Heart left ventricle (tissue), 13 donors: ENCODE measurements around the gene TNFRSF1B.

Source experiments
- POLR2A ChIP-seq, 2 donors: fragments of 450-650 bp; IDR thresholded peaks; one replicate each; pipeline ENCODE4 v1.6.1; 2017; ENCODE audit warnings: antibody characterized with exemption in 2 of 2, mild to moderate bottlenecking in 2 of 2, moderate library complexity in 2 of 2
- TF ChIP-seq, protein P1 (sequence below), 12 donors: fragments of 200-600 bp; sonication (generic) in 4 of 12; IDR thresholded peaks; one replicate each; pipeline versions ENCODE4 v1.5.0 to v1.8.0; 2018 to 2022; ENCODE audit warnings: antibody characterized with exemption in 12 of 12, mild to moderate bottlenecking in 5 of 12
- donor health status: ischemic (EF 13 %, LVEDD 7.1; RV severe dilation, severe dysfunction).
- donor health status: DM: no; HTN: yes; CAD: no.
- donor health status: DM: no; HTN: no; CAD: no.
- donor health status: ischemic (EF 25% LVEDD 6.9; RV normal size, moderate dysfunction).
- donor health status: ischemic (EF 25% LVEDD 5.7; RV mildly dilated, moderate dysfunction).
- donor health status: ischemic (EF 35%, LVEDD 5.7; RV mildly dilated, moderate dysfunction).
- donor health status: nonischemic (EF 11% LVEDD 7.7; RV severe dilation, severe dysfunction).
- donor health status: DM: yes; HTN: yes; CAD: no.
- donor health status: PGD.
- donor health status: ischemic (EF 29% LVEDD 5.4; RV normal size, mild dysfunction).
- donor health status: nonischemic (EF 23%, LVEDD 6.1; RV moderate dilation, normal function).

DNA sequence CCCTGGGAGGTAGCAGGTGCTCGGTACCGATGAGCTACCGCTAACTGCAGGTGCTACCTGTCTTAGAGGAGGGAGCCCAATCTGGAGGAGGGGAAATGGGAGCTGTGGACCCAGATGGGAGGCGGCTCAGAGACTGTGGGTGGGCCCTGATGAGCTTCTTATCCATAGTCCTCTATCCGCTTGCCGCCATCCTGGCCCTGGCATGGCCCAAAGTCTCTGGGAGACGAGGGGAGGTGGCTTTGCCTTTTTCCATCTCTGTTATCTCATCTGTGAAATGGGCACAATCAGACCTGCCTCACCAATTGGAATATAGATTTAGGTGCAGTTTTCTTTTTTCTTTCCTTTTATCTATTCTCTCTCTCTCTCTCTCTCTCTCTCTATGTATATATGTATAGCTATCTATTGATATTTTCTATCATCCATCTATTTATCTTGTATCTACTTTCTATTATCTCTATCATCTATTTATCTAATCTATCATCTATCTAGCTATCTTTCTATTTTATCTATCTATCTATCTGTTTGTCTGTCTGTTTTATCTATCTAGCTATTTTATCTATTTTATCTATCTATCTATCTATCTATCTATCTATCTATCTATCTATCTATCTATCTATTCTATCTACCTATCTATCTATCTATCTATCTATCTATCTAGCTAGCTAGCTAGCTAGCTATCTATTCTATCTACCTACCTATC is 16.5 kb downstream of the TNFRSF1B start:
- TF ChIP-seq, protein P1, sequence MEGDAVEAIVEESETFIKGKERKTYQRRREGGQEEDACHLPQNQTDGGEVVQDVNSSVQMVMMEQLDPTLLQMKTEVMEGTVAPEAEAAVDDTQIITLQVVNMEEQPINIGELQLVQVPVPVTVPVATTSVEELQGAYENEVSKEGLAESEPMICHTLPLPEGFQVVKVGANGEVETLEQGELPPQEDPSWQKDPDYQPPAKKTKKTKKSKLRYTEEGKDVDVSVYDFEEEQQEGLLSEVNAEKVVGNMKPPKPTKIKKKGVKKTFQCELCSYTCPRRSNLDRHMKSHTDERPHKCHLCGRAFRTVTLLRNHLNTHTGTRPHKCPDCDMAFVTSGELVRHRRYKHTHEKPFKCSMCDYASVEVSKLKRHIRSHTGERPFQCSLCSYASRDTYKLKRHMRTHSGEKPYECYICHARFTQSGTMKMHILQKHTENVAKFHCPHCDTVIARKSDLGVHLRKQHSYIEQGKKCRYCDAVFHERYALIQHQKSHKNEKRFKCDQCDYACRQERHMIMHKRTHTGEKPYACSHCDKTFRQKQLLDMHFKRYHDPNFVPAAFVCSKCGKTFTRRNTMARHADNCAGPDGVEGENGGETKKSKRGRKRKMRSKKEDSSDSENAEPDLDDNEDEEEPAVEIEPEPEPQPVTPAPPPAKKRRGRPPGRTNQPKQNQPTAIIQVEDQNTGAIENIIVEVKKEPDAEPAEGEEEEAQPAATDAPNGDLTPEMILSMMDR (IDR thresholded peaks at IDR 0.05), result no peak
- no peak for TF ChIP-seq POLR2A (IDR thresholded peaks at IDR 0.05)
